ENCODE results near the gene UCN.

- TF ChIP-seq CTCF (IDR thresholded peaks at IDR 0.05; ENCODE audit: low read length) (no peak), EZH2phosphoT487 (IDR thresholded peaks at IDR 0.05; ENCODE audit: low read length) (no peak), EZH2 (optimal IDR thresholded peaks at IDR 0.05; ENCODE audit: low read depth, low read length) (no peak)
Measured at GRCh38 chr2:27261241-27261925, 46.9 kb downstream of the UCN start.

All from MM.1S (cell line).